Smooth muscle cell (in vitro differentiated cells): ENCODE results near the gene TNFAIP2. TPM values are rescaled to one million over a fixed set of nuclear protein-coding genes. Genes with fewer than 3 reads are reported as not detected.

Experiments used
- DNase-seq: peaks from one replicate; lab custom pipeline; 2025; ENCODE audit not compliant: unreplicated experiment; lab: John Stamatoyannopoulos, UW
- H2AFZ ChIP-seq: fragments of 200-600 bp; sonication (generic); 2 replicates; pipeline ENCODE4 v1.6.0; 2016; ENCODE audit warnings: antibody characterized with exemption, low read depth, mild to moderate bottlenecking
- H3F3A ChIP-seq: fragments of 200-600 bp; sonication (generic); 2 replicates; pipeline ENCODE4 v1.6.0; 2017; ENCODE audit warnings: antibody characterized with exemption, low read depth
- H3K27ac ChIP-seq: fragments of 200-600 bp; sonication (generic); 2 replicates; pipeline ENCODE4 v1.5.1; 2016; ENCODE audit warnings: low read depth, mild to moderate bottlenecking
- H3K27me3 ChIP-seq: fragments of 200-600 bp; sonication (generic); 2 replicates; pipeline ENCODE4 v1.6.1; 2016; ENCODE audit warnings: low read depth, mild to moderate bottlenecking
- H3K36me3 ChIP-seq: fragments of 200-600 bp; sonication (generic); 2 replicates; pipeline ENCODE4 v1.5.1; 2016; ENCODE audit warnings: low read depth
- H3K4me1 ChIP-seq: fragments of 200-600 bp; sonication (generic); 2 replicates; pipeline ENCODE4 v1.5.1; 2016; ENCODE audit warnings: low read depth
- H3K4me2 ChIP-seq: fragments of 200-600 bp; sonication (generic); 2 replicates; pipeline ENCODE4 v1.6.0; 2016; ENCODE audit warnings: mild to moderate bottlenecking
- H3K4me3 ChIP-seq: fragments of 200-600 bp; sonication (generic); 2 replicates; pipeline ENCODE4 v1.5.1; 2016; ENCODE audit warnings: mild to moderate bottlenecking
- H3K79me2 ChIP-seq: fragments of 200-600 bp; sonication (generic); 2 replicates; pipeline ENCODE4 v1.6.0; 2016; ENCODE audit warnings: low read depth, mild to moderate bottlenecking
- H3K9ac ChIP-seq: fragments of 200-600 bp; sonication (generic); 2 replicates; pipeline ENCODE4 v1.6.0; 2016; ENCODE audit warnings: low read depth
- H3K9me3 ChIP-seq: fragments of 200-600 bp; sonication (generic); replicated peaks from 2 replicates; pipeline ENCODE4 v1.5.1; 2016; ENCODE audit warnings: low read depth
- H4K20me1 ChIP-seq: fragments of 200-600 bp; sonication (generic); 2 replicates; pipeline ENCODE4 v1.6.0; 2016; ENCODE audit warnings: low read depth
- WGBS: methylation state at CpG from one replicate; pipeline ENCODE4 v1.1.7; 2016; ENCODE audit warnings: low lambda C conversion rate; 5-methylcytosine and 5-hydroxymethylcytosine counted together
- polyA plus RNA-seq: library from polyadenylated mRNA; unstranded; fragments of >200 nt; fragmentation: Nextera tagmentation; extraction: Ambion mirVana; gene quantifications from 2 replicates; pipeline ENCODE4 v1.2.1, GENCODE V29; 2016
- total RNA-seq: library from RNA; depleted of rRNA; stranded (reverse); fragments of >200 nt; gene quantifications from 2 replicates; pipeline ENCODE4 v1.2.3, GENCODE V29; 2014
- TF ChIP-seq, protein P1 (sequence below): fragments of 200-600 bp; sonication (generic); IDR thresholded peaks from 2 replicates; pipeline ENCODE4 v1.5.1; 2017; ENCODE audit warnings: borderline replicate concordance, mild to moderate bottlenecking, antibody characterized with exemption; ENCODE audit not compliant: insufficient read depth, poor library complexity, severe bottlenecking

Gene TNFAIP2
- total and polyA plus RNA-seq, 2 experiments from 2014 or later: 35.7 to 76.5 TPM

DNA sequence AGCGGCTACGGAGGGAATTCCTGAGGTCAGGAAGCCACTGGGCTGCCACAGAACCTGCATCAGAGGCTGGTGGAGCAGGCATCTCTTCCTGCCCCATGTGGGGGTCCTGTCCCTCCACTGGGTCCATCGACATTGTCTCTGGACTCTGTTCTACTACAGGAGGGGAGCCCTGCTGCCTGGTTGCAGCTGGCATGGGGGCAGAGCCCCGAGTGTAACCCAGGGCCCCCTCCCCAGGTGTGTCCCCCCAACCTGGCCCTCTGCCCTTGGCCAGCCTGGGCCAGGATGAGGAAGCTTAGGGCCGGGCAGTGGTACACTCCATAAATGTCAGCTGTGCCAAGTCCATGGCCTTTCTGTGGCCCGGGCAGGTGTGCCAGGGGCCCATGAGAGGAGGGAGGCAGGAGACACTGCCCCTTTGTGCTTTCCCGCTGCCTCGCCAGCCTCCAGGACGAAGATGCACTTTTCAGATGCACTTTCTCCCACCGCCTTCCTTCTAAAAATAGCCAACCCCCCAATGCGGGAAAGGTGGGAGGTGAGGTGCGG, 32.7 kb upstream of the TNFAIP2 start:
- no peak overlapping the region for H2AFZ ChIP-seq
- no peaks in the 10 kb centered on the region for H3K27me3 ChIP-seq
- H3K9me3 ChIP-seq: no peaks in the 10 kb centered on the region
- H3F3A ChIP-seq: no peaks in the 10 kb centered on the region
- DNase-seq: no peak
- 91% methylated on average over 12 of the region's 12 CpGs for whole genome bisulfite sequencing
- H3K4me2 ChIP-seq: no peak overlapping the region
- H3K4me3 ChIP-seq: no peak overlapping the region
- no peaks in the 10 kb centered on the region for H3K79me2 ChIP-seq
- H3K4me1 ChIP-seq: no peaks in the 10 kb centered on the region
- H4K20me1 ChIP-seq: no peaks in the 10 kb centered on the region
- no peak overlapping the region for H3K9ac ChIP-seq
- TF ChIP-seq, protein P1, sequence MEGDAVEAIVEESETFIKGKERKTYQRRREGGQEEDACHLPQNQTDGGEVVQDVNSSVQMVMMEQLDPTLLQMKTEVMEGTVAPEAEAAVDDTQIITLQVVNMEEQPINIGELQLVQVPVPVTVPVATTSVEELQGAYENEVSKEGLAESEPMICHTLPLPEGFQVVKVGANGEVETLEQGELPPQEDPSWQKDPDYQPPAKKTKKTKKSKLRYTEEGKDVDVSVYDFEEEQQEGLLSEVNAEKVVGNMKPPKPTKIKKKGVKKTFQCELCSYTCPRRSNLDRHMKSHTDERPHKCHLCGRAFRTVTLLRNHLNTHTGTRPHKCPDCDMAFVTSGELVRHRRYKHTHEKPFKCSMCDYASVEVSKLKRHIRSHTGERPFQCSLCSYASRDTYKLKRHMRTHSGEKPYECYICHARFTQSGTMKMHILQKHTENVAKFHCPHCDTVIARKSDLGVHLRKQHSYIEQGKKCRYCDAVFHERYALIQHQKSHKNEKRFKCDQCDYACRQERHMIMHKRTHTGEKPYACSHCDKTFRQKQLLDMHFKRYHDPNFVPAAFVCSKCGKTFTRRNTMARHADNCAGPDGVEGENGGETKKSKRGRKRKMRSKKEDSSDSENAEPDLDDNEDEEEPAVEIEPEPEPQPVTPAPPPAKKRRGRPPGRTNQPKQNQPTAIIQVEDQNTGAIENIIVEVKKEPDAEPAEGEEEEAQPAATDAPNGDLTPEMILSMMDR: no peak
- H3K36me3 ChIP-seq: no peaks in the 10 kb centered on the region
- no peak overlapping the region for H3K27ac ChIP-seq

DNA sequence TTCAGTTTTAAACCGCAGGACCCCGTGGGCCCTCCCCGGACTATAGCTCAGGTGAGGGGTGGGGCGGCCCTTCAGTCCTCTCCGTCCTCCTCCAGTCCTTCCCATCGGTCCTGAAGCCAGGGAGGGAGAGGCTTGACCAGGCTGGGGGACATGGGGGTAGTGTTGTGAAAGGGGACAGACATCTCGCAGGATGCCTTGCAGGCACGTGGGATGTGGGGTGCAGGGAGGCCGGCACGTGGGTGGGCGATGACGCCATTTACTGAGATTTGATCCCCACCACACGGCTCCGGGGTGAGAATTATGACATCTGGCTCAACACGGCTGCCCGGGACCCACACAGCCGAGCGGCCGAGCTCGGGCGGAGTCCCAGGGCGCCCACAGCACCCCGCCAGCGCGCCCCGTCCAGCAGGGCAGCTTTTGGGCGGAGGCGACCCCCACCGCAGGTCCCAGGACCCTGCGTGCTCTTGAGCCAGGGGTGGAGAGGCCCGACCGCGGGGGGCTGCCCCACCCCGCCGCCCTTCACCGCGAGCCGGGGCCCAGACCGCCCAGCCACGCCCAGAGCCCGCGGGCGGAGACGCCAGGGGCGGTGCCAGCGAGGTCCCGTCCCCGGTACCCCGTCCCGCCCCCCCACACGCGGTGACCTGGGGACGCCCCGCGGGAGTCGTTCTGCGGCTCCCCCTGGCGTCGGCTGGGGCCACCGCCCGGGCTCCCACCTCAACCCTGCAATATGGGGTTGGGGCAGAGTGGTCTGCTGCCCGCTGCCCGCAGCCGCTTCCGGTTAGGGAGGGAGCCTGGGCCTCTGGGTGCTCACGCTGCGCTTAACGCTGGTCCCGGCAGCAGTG, 32.0 kb upstream of the TNFAIP2 start:
- Histone ChIP-seq H3K27me3 (no peaks in the 10 kb centered on the region), H3F3A (no peaks in the 10 kb centered on the region), H3K27ac (no peak overlapping the region), H2AFZ (peak overlapping the region; percentile 83), H3K36me3 (no peaks in the 10 kb centered on the region), H3K4me2 (peak overlapping the region; percentile 90), H3K79me2 (no peaks in the 10 kb centered on the region), H4K20me1 (no peaks in the 10 kb centered on the region), H3K4me3 (peak overlapping the region; percentile 56), H3K9me3 (no peaks in the 10 kb centered on the region), H3K9ac (no peak overlapping the region), H3K4me1 (no peaks in the 10 kb centered on the region)
- no peak for DNase-seq
- TF ChIP-seq, protein P1: peak; percentile 56
- 22% methylated on average over 42 of the region's 69 CpGs for WGBS

DNA sequence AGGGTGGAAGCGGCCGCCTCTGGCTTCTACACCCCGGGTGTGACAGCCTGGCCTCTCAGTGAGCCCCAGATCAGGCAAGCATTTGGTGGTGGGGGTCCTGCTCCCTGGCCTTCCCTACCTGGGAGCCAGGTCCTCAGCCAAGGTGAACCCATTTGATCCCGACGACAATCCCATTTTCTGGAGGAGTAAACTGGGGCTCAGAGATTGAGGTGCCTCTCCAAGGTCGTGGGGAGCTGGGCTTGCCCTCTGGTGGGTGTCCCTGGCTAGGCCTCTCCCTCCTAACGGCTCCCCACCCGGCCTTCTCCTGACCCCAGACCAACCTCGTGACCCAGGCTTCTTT, 31.4 kb upstream of the TNFAIP2 start:
- no peaks in the 10 kb centered on the region for H3K27me3 ChIP-seq
- H3K36me3 ChIP-seq: no peaks in the 10 kb centered on the region
- DNase-seq: no peak
- no peaks in the 10 kb centered on the region for H3F3A ChIP-seq
- no peaks in the 10 kb centered on the region for H3K79me2 ChIP-seq
- H2AFZ ChIP-seq: peak overlapping the region; percentile 83
- H3K9me3 ChIP-seq: no peaks in the 10 kb centered on the region
- peak overlapping the region; percentile 90 for H3K4me2 ChIP-seq
- H3K4me1 ChIP-seq: no peaks in the 10 kb centered on the region
- H4K20me1 ChIP-seq: no peaks in the 10 kb centered on the region
- peak overlapping the region; percentile 56 for H3K4me3 ChIP-seq
- 75% methylated on average over 9 of the region's 9 CpGs for WGBS
- no peak overlapping the region for H3K27ac ChIP-seq
- TF ChIP-seq, protein P1: no peak
- H3K9ac ChIP-seq: no peak overlapping the region
